Measurements from ENCODE around the gene SGK1.

Gene SGK1

GRCh38 chr6:134172020-134172705 lies 145.7 kb downstream of the SGK1 start:
- Histone ChIP-seq H3K9me3 (ENCODE audit: low read length) (no peaks in the 10 kb centered on the region), H3K4me3 (ENCODE audit: low read depth, low read length, poor library complexity, severe bottlenecking) (no peak overlapping the region), H3K9ac (ENCODE audit: low read length) (no peak overlapping the region), H4K20me1 (ENCODE audit: insufficient read depth, low read length) (no peaks in the 10 kb centered on the region), H3K4me1 (ENCODE audit: insufficient read depth, low read length, severe bottlenecking) (peaks cover 22% of the 10 kb centered on the region), H3K4me2 (ENCODE audit: low read length) (no peak overlapping the region), H3F3A (ENCODE audit: insufficient read depth, low read length) (no peaks in the 10 kb centered on the region), H3K36me3 (ENCODE audit: insufficient read depth, low read length) (no peaks in the 10 kb centered on the region), H2AFZ (ENCODE audit: low read length) (no peak overlapping the region), H3K79me2 (ENCODE audit: insufficient read depth, low read length) (no peaks in the 10 kb centered on the region), H3K27me3 (ENCODE audit: insufficient read depth, low read length) (peaks cover 5% of the 10 kb centered on the region; the same call in 1 of the 2 replicates), H3K9me2 (ENCODE audit: low read depth, low read length) (no peaks in the 10 kb centered on the region), H3K27ac (ENCODE audit: low read depth, low read length, poor library complexity, severe bottlenecking) (no peak overlapping the region)
- TF ChIP-seq EZH2 (IDR thresholded peaks at IDR 0.05; ENCODE audit: borderline replicate concordance, low read length): no peak
- TF ChIP-seq, protein P1, sequence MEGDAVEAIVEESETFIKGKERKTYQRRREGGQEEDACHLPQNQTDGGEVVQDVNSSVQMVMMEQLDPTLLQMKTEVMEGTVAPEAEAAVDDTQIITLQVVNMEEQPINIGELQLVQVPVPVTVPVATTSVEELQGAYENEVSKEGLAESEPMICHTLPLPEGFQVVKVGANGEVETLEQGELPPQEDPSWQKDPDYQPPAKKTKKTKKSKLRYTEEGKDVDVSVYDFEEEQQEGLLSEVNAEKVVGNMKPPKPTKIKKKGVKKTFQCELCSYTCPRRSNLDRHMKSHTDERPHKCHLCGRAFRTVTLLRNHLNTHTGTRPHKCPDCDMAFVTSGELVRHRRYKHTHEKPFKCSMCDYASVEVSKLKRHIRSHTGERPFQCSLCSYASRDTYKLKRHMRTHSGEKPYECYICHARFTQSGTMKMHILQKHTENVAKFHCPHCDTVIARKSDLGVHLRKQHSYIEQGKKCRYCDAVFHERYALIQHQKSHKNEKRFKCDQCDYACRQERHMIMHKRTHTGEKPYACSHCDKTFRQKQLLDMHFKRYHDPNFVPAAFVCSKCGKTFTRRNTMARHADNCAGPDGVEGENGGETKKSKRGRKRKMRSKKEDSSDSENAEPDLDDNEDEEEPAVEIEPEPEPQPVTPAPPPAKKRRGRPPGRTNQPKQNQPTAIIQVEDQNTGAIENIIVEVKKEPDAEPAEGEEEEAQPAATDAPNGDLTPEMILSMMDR (IDR thresholded peaks at IDR 0.05; ENCODE audit: low read length): no peak

GRCh38 chr6:134171517-134171916 lies 146.4 kb downstream of the SGK1 start:
- TF ChIP-seq EZH2 (IDR thresholded peaks at IDR 0.05; ENCODE audit: borderline replicate concordance, low read length): no peak
- TF ChIP-seq, protein P1 (IDR thresholded peaks at IDR 0.05; ENCODE audit: low read length): no peak
- no peaks in the 10 kb centered on the region for H3K79me2 ChIP-seq (ENCODE audit: insufficient read depth, low read length)
- H3K27ac ChIP-seq (ENCODE audit: low read depth, low read length, poor library complexity, severe bottlenecking): no peak overlapping the region
- no peak overlapping the region for H3K4me2 ChIP-seq (ENCODE audit: low read length)
- no peak overlapping the region for H3K4me3 ChIP-seq (ENCODE audit: low read depth, low read length, poor library complexity, severe bottlenecking)
- H3K9ac ChIP-seq (ENCODE audit: low read length): no peak overlapping the region
- H3K36me3 ChIP-seq (ENCODE audit: insufficient read depth, low read length): no peaks in the 10 kb centered on the region
- no peak overlapping the region for H2AFZ ChIP-seq (ENCODE audit: low read length)
- H3K27me3 ChIP-seq (ENCODE audit: insufficient read depth, low read length): peaks cover 5% of the 10 kb centered on the region; the same call in 1 of the 2 replicates
- H3K9me3 ChIP-seq (ENCODE audit: low read length): no peaks in the 10 kb centered on the region
- no peaks in the 10 kb centered on the region for H3F3A ChIP-seq (ENCODE audit: insufficient read depth, low read length)
- no peaks in the 10 kb centered on the region for H4K20me1 ChIP-seq (ENCODE audit: insufficient read depth, low read length)
- no peaks in the 10 kb centered on the region for H3K9me2 ChIP-seq (ENCODE audit: low read depth, low read length)
- H3K4me1 ChIP-seq (ENCODE audit: insufficient read depth, low read length, severe bottlenecking): peaks cover 21% of the 10 kb centered on the region

GRCh38 chr6:134170844-134171243 lies 147.1 kb downstream of the SGK1 start:
- H3K4me1 ChIP-seq (ENCODE audit: insufficient read depth, low read length, severe bottlenecking): peaks cover 14% of the 10 kb centered on the region
- no peaks in the 10 kb centered on the region for H3F3A ChIP-seq (ENCODE audit: insufficient read depth, low read length)
- H3K9me2 ChIP-seq (ENCODE audit: low read depth, low read length): no peaks in the 10 kb centered on the region
- TF ChIP-seq, protein P1 (IDR thresholded peaks at IDR 0.05; ENCODE audit: low read length): no peak
- TF ChIP-seq EZH2 (IDR thresholded peaks at IDR 0.05; ENCODE audit: borderline replicate concordance, low read length): no peak
- no peaks in the 10 kb centered on the region for H3K9me3 ChIP-seq (ENCODE audit: low read length)
- H3K27me3 ChIP-seq (ENCODE audit: insufficient read depth, low read length): no peaks in the 10 kb centered on the region
- no peak overlapping the region for H3K9ac ChIP-seq (ENCODE audit: low read length)
- H3K4me2 ChIP-seq (ENCODE audit: low read length): no peak overlapping the region
- no peak overlapping the region for H3K27ac ChIP-seq (ENCODE audit: low read depth, low read length, poor library complexity, severe bottlenecking)
- no peaks in the 10 kb centered on the region for H3K36me3 ChIP-seq (ENCODE audit: insufficient read depth, low read length)
- H3K79me2 ChIP-seq (ENCODE audit: insufficient read depth, low read length): no peaks in the 10 kb centered on the region
- H4K20me1 ChIP-seq (ENCODE audit: insufficient read depth, low read length): no peaks in the 10 kb centered on the region
- H3K4me3 ChIP-seq (ENCODE audit: low read depth, low read length, poor library complexity, severe bottlenecking): no peak overlapping the region
- no peak overlapping the region for H2AFZ ChIP-seq (ENCODE audit: low read length)
